ENCODE data around the gene ARHGEF17.

The ARHGEF17 gene

DNA sequence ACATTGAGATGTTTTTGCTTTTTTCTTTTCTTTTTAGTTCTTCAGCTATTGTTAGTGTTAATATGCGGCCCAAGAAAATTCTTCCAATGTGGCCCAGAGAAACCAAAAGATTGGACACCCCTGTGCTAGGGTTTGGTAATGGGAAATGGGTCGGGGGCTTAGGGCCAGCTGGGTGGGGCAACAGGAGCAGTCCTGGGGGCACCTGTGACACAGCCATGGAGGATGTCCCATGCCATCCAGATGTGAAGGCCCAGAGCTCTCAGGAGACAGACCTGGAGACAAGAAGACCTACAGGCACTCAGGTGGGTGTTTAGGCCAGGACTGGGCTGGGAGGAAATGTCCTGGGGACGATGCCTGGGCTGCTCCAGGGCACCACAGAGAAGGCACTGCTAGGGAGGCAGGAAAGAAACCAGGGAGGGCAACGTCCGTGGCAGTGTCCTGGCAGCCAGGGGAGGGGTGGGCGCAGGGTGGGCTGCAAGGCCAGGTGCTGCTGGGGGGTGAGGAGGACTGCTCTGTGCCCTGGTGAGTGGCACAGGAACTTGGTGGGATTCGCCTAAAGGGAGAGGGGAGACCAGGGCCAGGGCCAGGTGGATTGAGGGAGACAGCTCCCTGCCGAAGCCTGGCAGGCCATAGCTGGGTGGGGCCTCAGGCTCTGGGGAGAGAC, 89.5 kb downstream of the ARHGEF17 start:
- no peak overlapping the region for H3K9ac ChIP-seq (ENCODE audit: insufficient read length, low read depth)

DNA sequence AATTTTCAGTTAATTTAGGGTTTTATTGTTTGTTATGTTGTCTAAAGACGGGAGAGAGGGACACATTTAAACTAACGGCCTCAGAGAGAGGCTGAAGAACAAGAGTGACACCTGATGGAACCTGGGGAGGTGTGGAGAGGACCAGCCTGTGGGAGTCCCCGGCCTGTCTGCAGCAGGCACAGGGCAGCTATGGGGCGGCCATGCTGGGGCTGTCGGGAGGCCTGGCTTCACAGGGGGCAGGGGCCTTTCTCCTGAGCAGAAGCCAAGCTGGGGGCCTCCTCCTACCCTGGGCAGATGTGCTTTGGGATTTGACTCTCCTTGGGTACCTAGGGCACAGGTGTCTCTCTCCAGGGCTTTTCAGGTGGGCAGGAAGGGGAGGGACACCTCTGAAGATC, 90.1 kb downstream of the ARHGEF17 start:
- no peak for TF ChIP-seq YY1 (IDR thresholded peaks at IDR 0.05; ENCODE audit: insufficient read depth, insufficient read length)
- no peak for TF ChIP-seq ZNF274 (IDR thresholded peaks at IDR 0.05; ENCODE audit: low read depth, low read length)
- TF ChIP-seq SUZ12 (IDR thresholded peaks at IDR 0.05; ENCODE audit: extremely low read depth, insufficient read depth, insufficient read length) = no peak
- DNase-seq (ENCODE audit: low read depth, low spot score) = no peak
- Histone ChIP-seq H3K27me3 (ENCODE audit: insufficient read depth, insufficient read length) (no peaks in the 10 kb centered on the region), H3K36me3 (ENCODE audit: insufficient read depth, insufficient read length, low read length) (peaks cover 61% of the 10 kb centered on the region), H3K9ac (ENCODE audit: insufficient read length, low read depth) (no peak overlapping the region), H3K9me3 (ENCODE audit: insufficient read depth, low read length) (no peaks in the 10 kb centered on the region), H3K4me1 (ENCODE audit: insufficient read depth, insufficient read length) (peaks cover 24% of the 10 kb centered on the region), H3K4me3 (ENCODE audit: insufficient read length, low read depth) (no peak overlapping the region)

More for the DNA sequence above, 89.5 kb downstream of the ARHGEF17 start:
- H3K9me3 ChIP-seq (ENCODE audit: insufficient read depth, low read length) = no peaks in the 10 kb centered on the region
- TF ChIP-seq YY1 (IDR thresholded peaks at IDR 0.05; ENCODE audit: insufficient read depth, insufficient read length) (no peak), SUZ12 (IDR thresholded peaks at IDR 0.05; ENCODE audit: extremely low read depth, insufficient read depth, insufficient read length) (no peak), ZNF274 (IDR thresholded peaks at IDR 0.05; ENCODE audit: low read depth, low read length) (no peak)
- no peak overlapping the region for H3K4me3 ChIP-seq (ENCODE audit: insufficient read length, low read depth)
- H3K4me1 ChIP-seq (ENCODE audit: insufficient read depth, insufficient read length) = peaks cover 24% of the 10 kb centered on the region
- H3K27me3 ChIP-seq (ENCODE audit: insufficient read depth, insufficient read length) = no peaks in the 10 kb centered on the region
- DNase-seq (ENCODE audit: low read depth, low spot score) = no peak
- H3K36me3 ChIP-seq (ENCODE audit: insufficient read depth, insufficient read length, low read length) = peaks cover 67% of the 10 kb centered on the region

DNA sequence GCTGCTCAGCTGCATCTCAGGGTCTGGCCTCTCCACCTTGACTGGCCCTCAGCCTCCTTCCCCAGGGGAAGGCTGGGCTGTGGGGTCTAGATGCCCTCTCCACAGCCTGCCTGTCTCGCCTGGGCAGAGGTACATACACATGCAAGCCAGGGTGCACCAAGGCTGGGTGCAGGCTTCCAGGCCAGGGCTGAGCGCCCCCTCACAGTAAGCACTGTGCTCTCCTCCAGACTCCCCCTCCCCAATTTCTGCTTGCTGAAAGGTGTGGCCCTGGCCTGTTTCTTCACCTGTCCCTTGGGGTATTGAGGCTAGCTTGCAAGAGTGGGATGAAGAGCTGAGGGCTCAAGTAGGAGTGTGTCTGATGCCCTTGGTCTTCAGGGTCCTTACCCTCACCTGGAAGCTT, 90.6 kb downstream of the ARHGEF17 start:
- H3K27me3 ChIP-seq (ENCODE audit: insufficient read depth, insufficient read length) = no peaks in the 10 kb centered on the region
- no peak for TF ChIP-seq YY1 (IDR thresholded peaks at IDR 0.05; ENCODE audit: insufficient read depth, insufficient read length)
- TF ChIP-seq ZNF274 (IDR thresholded peaks at IDR 0.05; ENCODE audit: low read depth, low read length) = no peak
- no peak for TF ChIP-seq SUZ12 (IDR thresholded peaks at IDR 0.05; ENCODE audit: extremely low read depth, insufficient read depth, insufficient read length)
- peaks cover 60% of the 10 kb centered on the region for H3K36me3 ChIP-seq (ENCODE audit: insufficient read depth, insufficient read length, low read length)
- peaks cover 24% of the 10 kb centered on the region for H3K4me1 ChIP-seq (ENCODE audit: insufficient read depth, insufficient read length)
- no peaks in the 10 kb centered on the region for H3K9me3 ChIP-seq (ENCODE audit: insufficient read depth, low read length)
- H3K9ac ChIP-seq (ENCODE audit: insufficient read length, low read depth) = no peak overlapping the region
- H3K4me3 ChIP-seq (ENCODE audit: insufficient read length, low read depth) = no peak overlapping the region
- no peak for DNase-seq (ENCODE audit: low read depth, low spot score)

DNA sequence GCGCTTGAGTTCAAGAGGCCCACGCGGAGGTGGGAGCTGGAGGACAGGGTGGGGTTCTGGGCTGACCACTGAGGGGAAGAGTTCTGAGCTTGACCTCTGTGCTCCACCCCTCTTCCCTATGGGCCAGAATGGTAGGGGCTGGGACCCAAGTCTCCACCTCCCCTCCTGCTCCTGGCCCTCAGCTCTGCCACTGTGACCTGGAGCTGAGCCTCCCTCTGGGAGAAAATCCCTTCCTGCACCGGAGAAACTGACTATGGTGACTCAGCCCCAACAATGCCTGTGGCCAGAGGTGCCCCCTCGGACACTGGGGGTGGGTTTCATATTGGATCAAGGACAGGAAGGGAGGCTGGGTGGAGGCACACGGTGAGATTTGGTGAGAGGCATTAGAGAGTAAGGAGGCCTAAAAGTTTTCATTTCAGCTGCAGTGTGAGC, 91.1 kb downstream of the ARHGEF17 start:
- TF ChIP-seq YY1 (IDR thresholded peaks at IDR 0.05; ENCODE audit: insufficient read depth, insufficient read length) (no peak), SUZ12 (IDR thresholded peaks at IDR 0.05; ENCODE audit: extremely low read depth, insufficient read depth, insufficient read length) (no peak), ZNF274 (IDR thresholded peaks at IDR 0.05; ENCODE audit: low read depth, low read length) (no peak)
- Histone ChIP-seq H3K4me3 (ENCODE audit: insufficient read length, low read depth) (no peak overlapping the region), H3K9ac (ENCODE audit: insufficient read length, low read depth) (no peak overlapping the region), H3K36me3 (ENCODE audit: insufficient read depth, insufficient read length, low read length) (peaks cover 56% of the 10 kb centered on the region), H3K9me3 (ENCODE audit: insufficient read depth, low read length) (no peaks in the 10 kb centered on the region), H3K4me1 (ENCODE audit: insufficient read depth, insufficient read length) (peaks cover 22% of the 10 kb centered on the region), H3K27me3 (ENCODE audit: insufficient read depth, insufficient read length) (no peaks in the 10 kb centered on the region)
- no peak for DNase-seq (ENCODE audit: low read depth, low spot score)

DNA sequence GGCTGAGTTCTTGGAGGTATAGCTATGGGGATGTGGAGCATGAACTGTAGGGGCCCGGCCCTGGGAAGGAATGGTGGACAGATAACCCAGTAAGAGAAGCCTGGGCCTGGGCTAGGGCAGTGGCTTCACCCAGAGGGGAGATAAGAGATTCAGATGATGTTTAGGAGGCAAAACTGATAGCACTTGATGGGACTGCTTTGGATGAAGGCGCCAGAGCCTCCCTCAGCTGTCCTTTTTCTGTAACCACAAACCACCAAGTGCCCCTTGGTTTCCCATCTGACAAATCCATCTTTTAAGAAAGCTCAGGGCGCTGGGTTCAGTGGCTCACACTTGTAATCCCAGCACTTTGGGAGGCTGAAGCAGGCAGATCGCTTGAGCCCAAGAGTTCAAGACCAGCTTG, 91.6 kb downstream of the ARHGEF17 start:
- Histone ChIP-seq H3K36me3 (ENCODE audit: insufficient read depth, insufficient read length, low read length) (peaks cover 52% of the 10 kb centered on the region), H3K4me1 (ENCODE audit: insufficient read depth, insufficient read length) (peaks cover 22% of the 10 kb centered on the region), H3K9ac (ENCODE audit: insufficient read length, low read depth) (no peak overlapping the region), H3K4me3 (ENCODE audit: insufficient read length, low read depth) (no peak overlapping the region), H3K27me3 (ENCODE audit: insufficient read depth, insufficient read length) (no peaks in the 10 kb centered on the region), H3K9me3 (ENCODE audit: insufficient read depth, low read length) (no peaks in the 10 kb centered on the region)
- TF ChIP-seq YY1 (IDR thresholded peaks at IDR 0.05; ENCODE audit: insufficient read depth, insufficient read length) = no peak
- TF ChIP-seq SUZ12 (IDR thresholded peaks at IDR 0.05; ENCODE audit: extremely low read depth, insufficient read depth, insufficient read length) = no peak
- no peak for TF ChIP-seq ZNF274 (IDR thresholded peaks at IDR 0.05; ENCODE audit: low read depth, low read length)
- DNase-seq (ENCODE audit: low read depth, low spot score) = no peak

DNA sequence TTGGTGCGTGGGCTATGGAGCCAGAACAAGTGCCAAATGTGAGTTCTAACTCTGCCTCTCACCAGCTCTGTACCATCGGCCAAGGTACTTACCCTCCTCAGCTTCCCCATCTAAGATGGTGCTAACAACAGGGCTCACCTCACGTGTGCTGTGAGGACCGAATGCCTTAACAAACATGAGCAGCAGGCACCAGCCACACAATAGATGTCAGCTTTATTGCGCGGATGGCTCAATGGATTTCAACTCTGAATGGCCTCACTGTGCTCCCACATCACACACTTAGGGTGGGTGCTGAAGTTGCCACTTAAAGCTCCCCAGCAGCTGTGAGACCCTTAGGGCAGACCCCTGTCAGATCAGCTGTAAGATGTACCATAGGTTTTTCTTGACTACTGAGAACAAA, 92.2 kb downstream of the ARHGEF17 start:
- Histone ChIP-seq H3K9me3 (ENCODE audit: insufficient read depth, low read length) (no peaks in the 10 kb centered on the region), H3K4me1 (ENCODE audit: insufficient read depth, insufficient read length) (peaks cover 22% of the 10 kb centered on the region), H3K4me3 (ENCODE audit: insufficient read length, low read depth) (no peak overlapping the region), H3K36me3 (ENCODE audit: insufficient read depth, insufficient read length, low read length) (peaks cover 51% of the 10 kb centered on the region), H3K9ac (ENCODE audit: insufficient read length, low read depth) (no peak overlapping the region), H3K27me3 (ENCODE audit: insufficient read depth, insufficient read length) (no peaks in the 10 kb centered on the region)
- no peak for DNase-seq (ENCODE audit: low read depth, low spot score)
- TF ChIP-seq YY1 (IDR thresholded peaks at IDR 0.05; ENCODE audit: insufficient read depth, insufficient read length) (no peak), SUZ12 (IDR thresholded peaks at IDR 0.05; ENCODE audit: extremely low read depth, insufficient read depth, insufficient read length) (no peak), ZNF274 (IDR thresholded peaks at IDR 0.05; ENCODE audit: low read depth, low read length) (no peak)

DNA sequence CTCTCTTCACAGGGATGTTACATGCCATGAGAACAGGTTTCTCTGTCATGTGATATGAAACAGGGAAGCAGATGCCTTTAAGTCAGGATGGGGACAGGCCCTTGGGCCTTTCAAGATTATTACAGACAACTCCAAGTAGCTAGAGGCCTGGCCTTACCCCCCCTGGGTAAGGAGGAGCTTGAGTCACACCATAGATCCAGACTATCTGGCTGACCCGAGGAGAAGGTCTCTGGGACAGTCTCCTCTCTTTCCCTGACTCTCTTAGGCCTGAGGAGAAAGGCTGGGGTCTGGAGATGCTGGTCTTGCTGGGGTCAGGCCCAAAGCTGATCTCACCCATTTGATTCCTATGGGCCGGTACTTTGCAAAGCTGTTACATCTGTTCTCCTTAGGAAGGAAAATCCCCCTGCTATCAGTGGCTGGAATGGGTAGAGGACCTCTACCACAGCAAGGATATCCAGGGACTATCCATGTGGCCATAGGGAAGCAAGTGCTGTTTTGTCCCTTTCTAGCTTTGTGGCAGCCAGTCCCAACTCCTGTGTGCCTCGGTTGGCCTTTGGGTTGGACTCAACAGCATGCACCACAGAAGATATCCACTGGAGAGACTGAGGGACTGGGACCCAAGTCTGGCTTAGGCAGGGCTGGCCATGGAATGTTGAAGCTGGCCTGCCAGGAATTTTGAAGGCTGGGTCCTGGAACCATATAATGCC, 93.3 kb downstream of the ARHGEF17 start:
- TF ChIP-seq YY1 (IDR thresholded peaks at IDR 0.05; ENCODE audit: insufficient read depth, insufficient read length) (no peak), ZNF274 (IDR thresholded peaks at IDR 0.05; ENCODE audit: low read depth, low read length) (no peak), SUZ12 (IDR thresholded peaks at IDR 0.05; ENCODE audit: extremely low read depth, insufficient read depth, insufficient read length) (no peak)
- H3K27me3 ChIP-seq (ENCODE audit: insufficient read depth, insufficient read length) = no peaks in the 10 kb centered on the region
- H3K4me3 ChIP-seq (ENCODE audit: insufficient read length, low read depth) = no peak overlapping the region
- DNase-seq (ENCODE audit: low read depth, low spot score) = no peak
- no peaks in the 10 kb centered on the region for H3K9me3 ChIP-seq (ENCODE audit: insufficient read depth, low read length)
- peaks cover 47% of the 10 kb centered on the region for H3K36me3 ChIP-seq (ENCODE audit: insufficient read depth, insufficient read length, low read length)
- no peak overlapping the region for H3K9ac ChIP-seq (ENCODE audit: insufficient read length, low read depth)
- H3K4me1 ChIP-seq (ENCODE audit: insufficient read depth, insufficient read length) = peaks cover 22% of the 10 kb centered on the region
